A549 treated with RU486 at 1 μM for 4 hours (cell line): Measurements from ENCODE around the gene FCN1. TPM values are rescaled to one million over a fixed set of nuclear protein-coding genes. Genes with fewer than 3 reads are reported as not detected.

ENCODE experiments used
- total RNA-seq: library from RNA; stranded (reverse); fragments of 200-300 nt; extraction: Qiagen RNA extraction; gene quantifications from 5 replicates; pipeline ENCODE4 v1.2.3, GENCODE V29; 2022; ENCODE audit warnings: low read depth

Gene FCN1
- not detected in 5 replicates for total RNA-seq

GRCh38 chr9:134917431-134918373 is at the start of gene FCN1:
FCN1 (minus strand) TSS chr9:134917912; CDS start chr9:134917871, 41 bp downstream.

GRCh38 chr9:134880484-134881312 is 37.0 kb downstream of the FCN1 start, which contains the start of gene FCN2:
FCN2 (plus strand) TSS chr9:134880810; CDS start chr9:134880822, 12 bp downstream.

Other genes starting within 250 kb of the FCN1 start
- not detected in 5 replicates for gene FCN2, start 37.1 kb downstream of the FCN1 start, total RNA-seq
- gene OLFM1, start 169.8 kb upstream of the FCN1 start, total RNA-seq: 8.9 to 10.1 TPM (median 9.9 TPM) in 5 replicates